ENCODE measurements around the gene TECRL.

TECRL gene

GRCh38 chr4:64409300-64409699 lies at the start of gene TECRL:
TECRL (minus strand) TSS chr4:64409450; CDS start chr4:64409351, 99 bp downstream.
- no peak for DNase-seq

GRCh38 chr4:64432674-64433073 lies 23.4 kb upstream of the TECRL start:
- no peak for DNase-seq

GRCh38 chr4:64430933-64431332 lies 21.7 kb upstream of the TECRL start:
- DNase-seq = no peak

GRCh38 chr4:64417974-64418373 lies 8.7 kb upstream of the TECRL start:
- no peak for DNase-seq

GRCh38 chr4:64407000-64407399 lies 2.2 kb downstream of the TECRL start:
- no peak for DNase-seq

- no peak for DNase-seq
These were observed 3.5 kb downstream of the TECRL start for GRCh38 chr4:64405761-64406160.

GRCh38 chr4:64402684-64403083 lies 6.6 kb downstream of the TECRL start:
- no peak for DNase-seq

- DNase-seq = no peak
These were observed 9.7 kb downstream of the TECRL start for GRCh38 chr4:64399313-64400109.

GRCh38 chr4:64394469-64394868 lies 14.8 kb downstream of the TECRL start:
- DNase-seq = no peak

- DNase-seq = no peak
These were observed 21.0 kb downstream of the TECRL start for GRCh38 chr4:64388252-64388651.

- DNase-seq = no peak
These were observed 24.0 kb downstream of the TECRL start for GRCh38 chr4:64385220-64385619.

- DNase-seq = no peak
These were observed 24.7 kb downstream of the TECRL start for GRCh38 chr4:64384237-64385203.

GRCh38 chr4:64368741-64369140 lies 40.5 kb downstream of the TECRL start:
- no peak for DNase-seq

GRCh38 chr4:64361399-64361740 lies 47.9 kb downstream of the TECRL start:
- DNase-seq = no peak

- no peak for DNase-seq
These were observed 48.4 kb downstream of the TECRL start for GRCh38 chr4:64360664-64361398.

GRCh38 chr4:64359489-64359888 lies 49.8 kb downstream of the TECRL start:
- DNase-seq = no peak

GRCh38 chr4:64353904-64354303 lies 55.3 kb downstream of the TECRL start:
- no peak for DNase-seq

GRCh38 chr4:64341711-64342110 lies 67.5 kb downstream of the TECRL start:
- DNase-seq = no peak

GRCh38 chr4:64340218-64341110 lies 68.8 kb downstream of the TECRL start:
- no peak for DNase-seq

- DNase-seq = no peak
These were observed 74.3 kb downstream of the TECRL start for GRCh38 chr4:64334964-64335363.

GRCh38 chr4:64330143-64330542 lies 79.1 kb downstream of the TECRL start:
- DNase-seq = no peak

GRCh38 chr4:64327237-64327636 lies 82.0 kb downstream of the TECRL start:
- no peak for DNase-seq

All from SIG-M5 (cell line).